ENCODE measurements around the gene JAKMIP2.

DNA sequence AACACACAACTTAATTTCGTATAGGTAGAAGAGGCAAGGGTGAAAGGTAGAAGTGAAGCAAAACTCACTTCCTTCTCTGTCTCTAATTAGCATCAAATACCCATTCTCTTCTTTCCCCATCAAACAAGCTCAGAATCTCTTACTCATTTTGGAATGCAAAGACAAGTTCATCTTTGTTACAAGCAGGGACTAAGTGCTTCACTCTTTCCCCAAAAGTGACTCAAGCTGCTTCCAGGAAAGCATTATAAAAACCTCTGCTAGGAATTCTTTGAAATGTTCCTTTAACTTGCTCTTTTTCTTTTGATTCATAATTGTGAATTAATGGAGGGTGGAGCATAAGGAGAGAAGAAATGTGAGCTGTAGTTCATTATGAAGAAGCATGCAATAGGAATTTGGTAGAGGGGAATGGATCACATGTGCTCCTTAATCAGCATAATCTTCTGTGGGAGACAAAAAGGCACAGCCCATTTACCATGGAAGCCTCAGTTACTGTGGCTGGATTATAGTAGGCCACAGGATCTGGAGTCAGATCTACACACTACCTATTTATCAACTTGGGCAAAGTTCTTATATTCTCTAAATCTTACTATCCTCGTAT is 163.1 kb downstream of the JAKMIP2 start:
- TF ChIP-seq TAF1 (IDR thresholded peaks at IDR 0.05; ENCODE audit: low read depth, low read length): no peak
- no peak for TF ChIP-seq POLR2A (IDR thresholded peaks at IDR 0.05; ENCODE audit: low read depth, low read length)
- TF ChIP-seq POLR2AphosphoS5 (IDR thresholded peaks at IDR 0.05; ENCODE audit: low read depth, low read length): no peak
- TF ChIP-seq POU2F2 (IDR thresholded peaks at IDR 0.05; ENCODE audit: low read depth, low read length): no peak

Measured in GM12891 (cell line).